Testis (tissue), 3 donors: ENCODE results near the gene DNA2. TPM values are rescaled to one million over a fixed set of nuclear protein-coding genes. Genes with fewer than 3 reads are reported as not detected.

Experiments used
- DNase-seq: peaks from one replicate; pipeline ENCODE4 v3.0.0-alpha.2; 2019
- H3K27ac ChIP-seq, 2 donors: fragments of 200-600 bp; sonication (generic); one replicate each; pipeline ENCODE4 v1.5.1; 2019
- H3K27me3 ChIP-seq: fragments of 200-600 bp; sonication (generic); one replicate; pipeline ENCODE4 v1.5.1; 2019
- H3K36me3 ChIP-seq: fragments of 200-600 bp; sonication (generic); one replicate; pipeline ENCODE4 v1.5.1; 2017; ENCODE audit warnings: low read depth; ENCODE audit errors: missing control alignments
- H3K4me1 ChIP-seq: fragments of 200-600 bp; sonication (generic); one replicate; pipeline ENCODE4 v1.5.1; 2019
- H3K4me3 ChIP-seq, 2 donors: fragments of 200-600 bp; sonication (generic); one replicate each; pipeline ENCODE4 v1.5.1; 2017 to 2019
- H3K9me3 ChIP-seq: fragments of 200-600 bp; sonication (generic); one replicate; pipeline ENCODE4 v1.5.1; 2017
- POLR2A ChIP-seq: fragments of 450-650 bp; IDR thresholded peaks from one replicate; pipeline ENCODE4 v1.6.1; 2017; ENCODE audit warnings: antibody characterized with exemption, mild to moderate bottlenecking, moderate library complexity
- WGBS, 2 donors: methylation state at CpG; one replicate each; pipeline ENCODE4 v1.1.5; 2018; 5-methylcytosine and 5-hydroxymethylcytosine counted together
- intact Hi-C: fragments of 100-400 bp; cut with DNase I; formaldehyde crosslinking; loops from one replicate; pipeline ENCODE4 v1.15.1; 2023; ENCODE audit warnings: low total_unique reads
- polyA plus RNA-seq: library from polyadenylated mRNA; stranded (reverse); fragments of 350-450 nt; fragmentation: Illumina TruSeq; extraction: RNeasy Lipid Tissue Mini Kit (QIAGEN cat#74804); gene quantifications from one replicate; pipeline ENCODE4 v1.2.3, GENCODE V29; 2014; ENCODE audit warnings: low read depth, low replicate concordance; ENCODE audit not compliant: insufficient read depth
- total RNA-seq, 2 donors: library from RNA; depleted of rRNA; stranded (reverse); fragments of >200 nt; gene quantifications; one replicate each; pipeline ENCODE4 v1.2.3, GENCODE V29; 2016
- TF ChIP-seq, protein P1 (sequence below), 3 experiments: fragments of 450-650 bp in 2 of 3; fragments of 200-600 bp in 1 of 3; sonication (generic) in 1 of 3; IDR thresholded peaks; one replicate each; pipeline ENCODE4 v1.5.1; 2016 to 2019; ENCODE audit warnings: antibody characterized with exemption in 3 of 3, mild to moderate bottlenecking in 2 of 3, moderate library complexity in 1 of 3

The DNA2 gene
- total and polyA plus RNA-seq, 3 donors from 2014 or later, result 5.9 to 7.6 (median 5.9) TPM

DNA sequence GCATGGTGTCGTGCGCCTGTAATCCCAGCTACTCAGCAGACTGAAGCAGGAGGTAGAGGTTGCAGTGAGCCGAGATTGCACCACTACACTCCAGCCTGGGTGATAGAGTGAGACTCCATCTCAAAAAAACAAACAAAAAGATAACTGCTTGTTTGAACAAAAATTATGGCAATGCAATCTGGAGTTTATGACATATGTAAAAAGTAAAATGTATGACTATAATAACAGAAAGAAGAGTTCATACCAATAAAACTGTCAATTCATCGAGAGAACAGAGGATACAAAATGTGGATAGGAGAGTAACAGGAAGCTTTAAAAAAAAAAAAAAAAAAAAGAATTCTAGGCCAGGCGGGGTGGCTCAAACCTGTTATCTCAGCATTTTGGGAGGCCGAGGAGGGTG is 36.3 kb upstream of the DNA2 start:
- no peaks in the 10 kb centered on the region for H3K36me3 ChIP-seq
- WGBS, 2 donors, result 93 to 94% methylated on average over 6 of the region's 6 CpGs
- H3K9me3 ChIP-seq, result no peaks in the 10 kb centered on the region
- H3K27ac ChIP-seq, result no peak overlapping the region
- no peak for TF ChIP-seq POLR2A
- TF ChIP-seq, protein P1, sequence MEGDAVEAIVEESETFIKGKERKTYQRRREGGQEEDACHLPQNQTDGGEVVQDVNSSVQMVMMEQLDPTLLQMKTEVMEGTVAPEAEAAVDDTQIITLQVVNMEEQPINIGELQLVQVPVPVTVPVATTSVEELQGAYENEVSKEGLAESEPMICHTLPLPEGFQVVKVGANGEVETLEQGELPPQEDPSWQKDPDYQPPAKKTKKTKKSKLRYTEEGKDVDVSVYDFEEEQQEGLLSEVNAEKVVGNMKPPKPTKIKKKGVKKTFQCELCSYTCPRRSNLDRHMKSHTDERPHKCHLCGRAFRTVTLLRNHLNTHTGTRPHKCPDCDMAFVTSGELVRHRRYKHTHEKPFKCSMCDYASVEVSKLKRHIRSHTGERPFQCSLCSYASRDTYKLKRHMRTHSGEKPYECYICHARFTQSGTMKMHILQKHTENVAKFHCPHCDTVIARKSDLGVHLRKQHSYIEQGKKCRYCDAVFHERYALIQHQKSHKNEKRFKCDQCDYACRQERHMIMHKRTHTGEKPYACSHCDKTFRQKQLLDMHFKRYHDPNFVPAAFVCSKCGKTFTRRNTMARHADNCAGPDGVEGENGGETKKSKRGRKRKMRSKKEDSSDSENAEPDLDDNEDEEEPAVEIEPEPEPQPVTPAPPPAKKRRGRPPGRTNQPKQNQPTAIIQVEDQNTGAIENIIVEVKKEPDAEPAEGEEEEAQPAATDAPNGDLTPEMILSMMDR (IDR thresholded peaks at IDR 0.05), result no peak
- no peaks in the 10 kb centered on the region for H3K4me1 ChIP-seq
- DNase-seq, result no peak
- H3K27me3 ChIP-seq, result no peaks in the 10 kb centered on the region
- no peak overlapping the region for H3K4me3 ChIP-seq
- intact Hi-C loops, result no loop called here

DNA sequence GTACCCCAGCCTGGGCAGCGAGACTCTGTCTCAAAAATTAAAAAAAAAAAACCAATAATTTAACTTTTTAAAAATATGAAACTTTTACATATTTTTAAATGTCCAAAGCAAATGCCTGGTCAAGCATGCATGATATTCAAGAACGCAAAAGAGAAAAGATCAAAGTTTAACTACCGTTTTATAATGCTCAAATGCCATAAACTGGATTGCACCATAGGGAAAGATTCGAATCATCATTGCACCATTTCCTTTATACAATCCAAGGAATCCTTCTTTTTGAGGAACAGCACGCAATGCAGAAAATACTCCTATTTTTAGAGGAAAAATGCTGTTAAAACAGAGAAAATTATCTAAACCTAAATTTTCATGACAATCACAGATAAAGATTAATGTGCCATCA is 34.6 kb upstream of the DNA2 start:
- no peaks in the 10 kb centered on the region for H3K4me1 ChIP-seq
- H3K36me3 ChIP-seq, result no peaks in the 10 kb centered on the region
- DNase-seq, result no peak
- intact Hi-C loops, result no loop called here
- H3K4me3 ChIP-seq, result no peak overlapping the region
- no peak for TF ChIP-seq POLR2A
- TF ChIP-seq, protein P1 (IDR thresholded peaks at IDR 0.05), result no peak
- H3K9me3 ChIP-seq, result no peaks in the 10 kb centered on the region
- WGBS, 2 donors, result 96 to 97% methylated on average over 5 of the region's 5 CpGs
- no peaks in the 10 kb centered on the region for H3K27me3 ChIP-seq
- no peak overlapping the region for H3K27ac ChIP-seq

DNA sequence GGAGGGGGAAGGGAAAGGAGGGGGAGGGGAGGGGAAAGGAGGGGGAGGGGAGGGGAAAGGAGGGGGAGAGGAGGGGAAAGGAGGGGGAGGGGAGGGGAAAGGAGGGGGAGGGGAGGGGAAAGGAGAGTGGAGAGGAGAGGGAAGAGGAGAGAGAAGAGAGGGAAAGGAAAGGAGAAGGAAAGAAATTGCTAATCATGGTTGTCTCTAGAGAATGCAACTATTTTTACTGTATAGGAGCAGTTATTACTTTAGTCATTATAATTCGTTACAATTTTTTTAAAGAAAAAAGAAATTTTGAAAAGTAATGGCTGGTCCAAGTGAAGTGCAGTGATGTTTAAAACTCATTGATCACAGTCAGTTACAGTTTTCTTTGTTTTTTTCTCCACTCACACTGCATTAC is 31.1 kb upstream of the DNA2 start:
- WGBS, 2 donors, result 80 to 88% methylated on average over 1 of the region's 1 CpG
- no peak overlapping the region for H3K4me3 ChIP-seq
- DNase-seq, result no peak
- no peak for TF ChIP-seq POLR2A
- TF ChIP-seq, protein P1 (IDR thresholded peaks at IDR 0.05), result no peak
- no peaks in the 10 kb centered on the region for H3K27me3 ChIP-seq
- H3K4me1 ChIP-seq, result no peaks in the 10 kb centered on the region
- intact Hi-C loops, result no loop called here
- no peaks in the 10 kb centered on the region for H3K9me3 ChIP-seq
- no peaks in the 10 kb centered on the region for H3K36me3 ChIP-seq
- H3K27ac ChIP-seq, result no peak overlapping the region

DNA sequence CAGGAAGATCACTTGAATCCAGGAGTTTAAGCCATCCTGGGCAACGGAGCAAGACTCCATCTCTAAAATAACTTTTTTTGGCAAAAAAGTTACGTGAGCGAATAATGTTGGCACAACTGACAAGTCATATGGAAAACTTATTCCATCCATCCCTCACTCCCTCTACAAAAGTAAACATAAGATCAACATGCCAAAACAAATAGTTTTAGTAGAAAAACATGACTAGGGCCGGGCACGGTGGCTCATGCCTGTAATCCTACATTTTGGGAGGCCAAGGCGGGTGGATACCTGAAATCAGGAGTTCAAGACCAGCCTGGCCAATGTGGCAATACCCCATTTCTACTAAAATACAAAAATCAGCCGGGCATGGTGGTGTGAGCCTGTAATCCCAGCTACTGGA is 29.9 kb upstream of the DNA2 start:
- H3K4me1 ChIP-seq, result no peaks in the 10 kb centered on the region
- intact Hi-C loops, result no loop called here
- H3K9me3 ChIP-seq, result no peaks in the 10 kb centered on the region
- no peak for TF ChIP-seq POLR2A
- TF ChIP-seq, protein P1 (IDR thresholded peaks at IDR 0.05), result no peak
- H3K36me3 ChIP-seq, result no peaks in the 10 kb centered on the region
- WGBS, 2 donors, result 89 to 94% methylated on average over 7 of the region's 7 CpGs
- no peak overlapping the region for H3K4me3 ChIP-seq
- no peak for DNase-seq
- H3K27me3 ChIP-seq, result no peaks in the 10 kb centered on the region
- no peak overlapping the region for H3K27ac ChIP-seq

DNA sequence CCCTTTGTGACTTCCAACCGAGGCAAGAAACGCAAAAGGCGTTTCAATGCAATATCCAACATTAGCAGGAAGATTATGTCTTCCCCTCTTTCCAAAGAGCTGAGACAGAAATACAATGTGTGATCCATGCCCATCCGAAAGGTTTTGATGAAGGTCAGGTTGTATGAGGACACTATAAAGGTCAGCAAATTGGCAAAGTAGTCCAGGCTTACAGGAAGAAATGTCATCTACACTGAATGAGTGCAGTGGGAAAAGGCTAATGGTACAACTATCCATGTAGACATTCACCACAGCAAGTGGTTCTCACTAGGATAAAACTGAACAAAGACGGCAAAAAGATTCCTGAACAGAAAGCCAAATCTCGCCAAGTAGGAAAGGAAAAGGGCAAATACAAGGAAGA is 27.8 kb upstream of the DNA2 start:
- 94 to 95% methylated on average over 6 of the region's 6 CpGs for WGBS, 2 donors
- no peak for DNase-seq
- intact Hi-C loops, result no loop called here
- Histone ChIP-seq H3K4me1 (no peaks in the 10 kb centered on the region), H3K27me3 (no peaks in the 10 kb centered on the region), H3K9me3 (no peaks in the 10 kb centered on the region), H3K4me3 (no peak overlapping the region), H3K27ac (no peak overlapping the region), H3K36me3 (no peaks in the 10 kb centered on the region)
- TF ChIP-seq, protein P1 (IDR thresholded peaks at IDR 0.05), result no peak
- TF ChIP-seq POLR2A, result no peak
